ENCODE measurements around the gene SYNDIG1L.

SYNDIG1L gene

DNA sequence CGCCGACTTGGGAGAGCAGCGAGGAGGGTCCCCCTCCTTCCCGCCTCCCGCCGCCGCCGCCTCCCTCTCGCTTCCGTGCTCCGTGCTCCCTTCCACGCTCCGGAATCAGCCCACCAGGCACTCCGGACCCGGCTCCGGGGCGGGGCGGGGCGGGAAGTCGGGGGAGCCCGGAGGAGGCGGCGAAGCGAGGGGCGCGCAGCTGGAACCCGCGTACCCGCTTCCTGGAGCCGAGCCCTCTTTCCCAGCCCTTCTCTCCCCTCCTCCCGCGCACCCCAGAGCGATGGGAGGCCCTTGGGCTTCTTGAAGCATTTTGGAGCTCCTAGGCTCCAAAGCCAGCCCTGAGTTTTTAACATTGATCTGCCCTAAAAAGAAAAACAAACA lies at the start of gene SYNDIG1L:
Gene SYNDIG1L, minus strand, starts transcription at position 9 of the 381 bp plus-strand sequence. CDS start 16,466 bp downstream, outside the sequence.
- H3K27ac ChIP-seq, result no peak within 1 kb of the TSS; the same call in 1 of the 2 replicates
- TF ChIP-seq, protein P1, sequence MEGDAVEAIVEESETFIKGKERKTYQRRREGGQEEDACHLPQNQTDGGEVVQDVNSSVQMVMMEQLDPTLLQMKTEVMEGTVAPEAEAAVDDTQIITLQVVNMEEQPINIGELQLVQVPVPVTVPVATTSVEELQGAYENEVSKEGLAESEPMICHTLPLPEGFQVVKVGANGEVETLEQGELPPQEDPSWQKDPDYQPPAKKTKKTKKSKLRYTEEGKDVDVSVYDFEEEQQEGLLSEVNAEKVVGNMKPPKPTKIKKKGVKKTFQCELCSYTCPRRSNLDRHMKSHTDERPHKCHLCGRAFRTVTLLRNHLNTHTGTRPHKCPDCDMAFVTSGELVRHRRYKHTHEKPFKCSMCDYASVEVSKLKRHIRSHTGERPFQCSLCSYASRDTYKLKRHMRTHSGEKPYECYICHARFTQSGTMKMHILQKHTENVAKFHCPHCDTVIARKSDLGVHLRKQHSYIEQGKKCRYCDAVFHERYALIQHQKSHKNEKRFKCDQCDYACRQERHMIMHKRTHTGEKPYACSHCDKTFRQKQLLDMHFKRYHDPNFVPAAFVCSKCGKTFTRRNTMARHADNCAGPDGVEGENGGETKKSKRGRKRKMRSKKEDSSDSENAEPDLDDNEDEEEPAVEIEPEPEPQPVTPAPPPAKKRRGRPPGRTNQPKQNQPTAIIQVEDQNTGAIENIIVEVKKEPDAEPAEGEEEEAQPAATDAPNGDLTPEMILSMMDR (conservative IDR thresholded peaks at IDR 0.05), result no peak

DNA sequence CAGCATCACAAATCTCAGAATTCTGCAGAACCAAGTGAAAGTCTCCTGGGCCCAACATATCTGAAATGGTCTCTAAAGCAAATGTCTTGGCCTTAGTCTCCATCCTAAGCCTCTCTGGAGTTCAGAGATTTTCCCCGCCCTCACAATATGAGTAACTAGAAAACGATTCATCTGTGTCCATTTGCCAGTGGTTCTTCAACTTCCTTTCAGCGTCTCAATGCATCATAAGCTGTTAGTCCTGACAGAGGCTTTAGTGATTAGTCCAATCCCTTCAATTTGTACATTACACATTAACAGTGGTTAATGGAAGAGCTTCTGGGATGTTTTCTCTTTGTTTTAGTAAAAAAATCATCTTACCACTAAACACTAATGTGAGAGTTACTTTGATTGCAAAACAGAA lies 49.7 kb upstream of the SYNDIG1L start:
- H3K27ac ChIP-seq, result no peak overlapping the region
- TF ChIP-seq, protein P1 (conservative IDR thresholded peaks at IDR 0.05), result no peak

DNA sequence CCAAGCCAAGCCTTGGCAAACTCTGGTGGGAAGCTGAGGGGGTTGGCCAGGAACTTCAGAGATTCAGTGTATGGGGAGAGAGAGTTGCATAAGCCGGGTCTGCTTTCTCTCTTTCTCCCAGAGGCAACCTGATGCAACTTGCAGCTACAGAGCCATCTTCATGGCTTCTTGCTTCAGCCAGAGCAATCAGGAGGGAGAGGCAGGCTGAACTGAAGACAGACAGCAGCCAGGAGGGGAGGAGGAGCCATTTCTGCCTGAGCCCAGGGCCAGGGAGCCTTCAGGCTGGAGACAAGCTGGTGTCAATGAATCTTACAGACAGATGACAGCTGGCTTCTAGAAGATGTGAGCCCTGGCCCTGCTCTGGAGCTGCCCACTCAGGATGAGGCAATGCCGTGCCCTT lies 48.4 kb upstream of the SYNDIG1L start:
- H3K27ac ChIP-seq, result no peak overlapping the region
- TF ChIP-seq, protein P1 (conservative IDR thresholded peaks at IDR 0.05), result no peak

DNA sequence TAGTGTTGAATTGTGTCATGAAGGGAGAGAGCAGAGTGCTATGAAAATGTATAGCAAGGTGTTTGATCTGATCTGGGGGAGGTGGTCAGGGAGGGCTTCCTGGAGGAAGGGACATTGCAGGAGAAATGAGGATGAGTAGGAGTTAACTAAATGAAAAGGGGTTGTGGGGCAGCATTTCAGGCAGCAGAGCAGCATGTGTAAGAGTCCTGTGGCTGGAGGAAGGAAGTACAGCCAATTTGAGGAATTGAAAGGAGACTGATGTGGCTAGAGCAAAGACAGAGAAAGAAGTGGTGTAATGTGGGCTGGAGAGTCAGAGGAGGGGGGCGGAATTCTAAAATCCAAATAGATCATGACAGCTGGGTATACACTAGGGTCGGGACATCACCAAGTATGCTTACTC lies 46.6 kb upstream of the SYNDIG1L start:
- TF ChIP-seq, protein P1 (conservative IDR thresholded peaks at IDR 0.05), result no peak
- no peak overlapping the region for H3K27ac ChIP-seq

DNA sequence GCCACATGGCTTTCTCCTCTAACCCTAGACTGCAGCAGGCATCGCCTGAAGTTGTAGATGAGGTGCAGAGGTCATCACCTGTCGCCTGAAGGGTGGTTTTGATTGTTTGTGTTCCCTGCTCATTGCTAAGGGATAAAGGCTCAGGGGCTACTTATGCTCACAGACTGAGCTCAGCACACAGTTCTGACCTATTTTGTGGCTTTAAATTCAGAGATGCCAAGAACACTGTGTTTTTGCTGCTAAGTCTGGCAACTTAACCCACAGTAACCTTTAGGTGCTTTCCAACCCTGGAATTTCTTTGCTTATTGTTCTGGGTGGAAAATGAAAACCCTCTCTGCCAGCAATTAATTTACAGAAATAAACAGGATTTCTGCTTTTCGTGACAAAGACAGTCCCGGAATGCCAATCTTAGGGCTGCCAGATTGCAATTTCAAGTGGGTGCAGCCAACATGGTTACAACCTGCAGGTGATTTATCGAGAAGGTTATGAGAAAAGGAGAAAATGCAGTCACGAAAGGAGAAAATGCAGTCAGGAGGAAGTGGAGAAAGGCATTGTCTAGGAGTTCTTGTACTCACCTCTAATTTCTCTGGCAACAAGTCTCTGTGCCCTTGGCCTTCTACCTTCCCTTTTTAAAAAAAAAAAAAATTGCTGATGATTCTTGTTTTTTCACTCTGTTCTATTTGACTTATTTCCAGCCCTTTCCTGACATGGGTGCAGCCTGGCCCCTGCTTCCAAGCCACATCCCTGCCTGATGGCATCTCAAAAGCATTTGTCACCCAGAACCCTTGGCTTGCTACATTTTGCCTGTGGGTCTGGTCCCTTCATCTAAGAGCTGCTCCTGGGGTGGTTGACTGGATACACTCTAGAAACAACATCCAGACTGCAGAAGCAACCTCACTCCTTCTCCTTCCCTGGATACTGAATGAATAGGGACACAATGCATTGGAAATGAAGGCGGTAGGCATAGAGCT lies 43.8 kb upstream of the SYNDIG1L start:
- no peak overlapping the region for H3K27ac ChIP-seq
- TF ChIP-seq, protein P1 (conservative IDR thresholded peaks at IDR 0.05), result no peak

DNA sequence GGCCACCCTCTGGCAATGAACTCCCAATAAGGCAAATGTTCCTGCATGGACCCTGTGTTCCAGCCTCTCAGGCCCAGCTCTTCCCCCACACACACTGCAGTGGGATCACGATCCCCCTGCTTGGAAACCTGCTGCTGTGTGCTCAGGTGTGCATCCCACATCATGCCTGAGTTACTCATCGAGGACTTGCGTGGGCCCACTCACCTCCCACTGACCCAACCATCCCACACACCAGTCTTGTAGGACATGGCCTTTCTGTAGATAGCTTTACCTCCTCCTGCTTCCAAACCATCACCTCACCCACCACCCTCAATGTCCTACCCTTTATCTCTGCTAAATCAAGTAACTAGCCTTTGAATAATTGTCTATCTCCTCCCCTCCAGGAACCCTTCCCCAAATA lies 42.5 kb upstream of the SYNDIG1L start:
- no peak overlapping the region for H3K27ac ChIP-seq
- TF ChIP-seq, protein P1 (conservative IDR thresholded peaks at IDR 0.05), result no peak

DNA sequence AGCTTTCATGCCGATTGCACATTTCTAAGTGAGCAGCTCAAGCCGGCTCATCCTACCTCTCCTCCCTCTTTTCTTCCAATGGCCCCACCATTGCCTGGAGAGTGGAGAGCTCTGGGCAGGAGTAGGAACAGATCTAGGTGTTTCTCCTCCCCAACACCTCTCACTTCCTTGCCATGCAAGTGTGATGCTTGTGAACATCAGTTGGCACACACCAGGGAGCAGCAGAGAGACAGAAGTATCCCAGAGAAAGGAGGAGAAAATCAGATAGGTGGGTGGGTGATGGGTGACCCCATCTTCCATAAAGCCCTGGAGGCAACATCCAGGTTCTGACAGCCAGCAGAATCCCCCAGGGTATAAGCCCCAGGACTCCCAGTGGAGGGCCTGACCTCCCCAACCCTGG lies 39.3 kb upstream of the SYNDIG1L start:
- TF ChIP-seq, protein P1 (conservative IDR thresholded peaks at IDR 0.05), result no peak
- H3K27ac ChIP-seq, result no peak overlapping the region
